Chondrocyte (in vitro differentiated cells): ENCODE data around the gene C6orf120. TPM values are rescaled to one million over a fixed set of nuclear protein-coding genes. Genes with fewer than 3 reads are reported as not detected.

Experiments used
- DNase-seq: peaks from one replicate; pipeline ENCODE4 v3.0.0; 2021; ENCODE audit warnings: mixed read lengths, low spot score
- H3K27ac Mint-ChIP-seq: one replicate; pipeline ENCODE4 v1.8.0; 2021; ENCODE audit warnings: mild to moderate bottlenecking, moderate library complexity, mixed read lengths; ENCODE audit not compliant: unreplicated experiment
- H3K27me3 Mint-ChIP-seq: 2 replicates; pipeline ENCODE4 v1.8.0; 2021; ENCODE audit warnings: low read depth, mixed read lengths
- H3K36me3 Mint-ChIP-seq: 2 replicates; pipeline ENCODE4 v1.8.0; 2021; ENCODE audit warnings: low read depth, mixed read lengths
- H3K4me1 Mint-ChIP-seq: 2 replicates; pipeline ENCODE4 v1.8.0; 2021; ENCODE audit warnings: low read depth, mild to moderate bottlenecking, mixed read lengths
- H3K4me3 Mint-ChIP-seq: one replicate; pipeline ENCODE4 v1.8.0; 2021; ENCODE audit warnings: mild to moderate bottlenecking, moderate library complexity, mixed read lengths; ENCODE audit not compliant: unreplicated experiment
- H3K9me3 Mint-ChIP-seq: 2 replicates; pipeline ENCODE4 v1.8.0; 2021; ENCODE audit warnings: low read depth, mixed read lengths
- CTCF ChIP-seq: fragments of 200-600 bp; sonication (generic); IDR thresholded peaks from 2 replicates; pipeline ENCODE4 v1.5.0; 2021; ENCODE audit warnings: antibody characterized with exemption, mild to moderate bottlenecking, moderate library complexity
- total RNA-seq: library from RNA; stranded (reverse); gene quantifications from 3 replicates; pipeline ENCODE4 v1.2.1, GENCODE V29; 2021

C6orf120 gene
- total RNA-seq, 1 donor from 2014 or later = 29.0 TPM

- H3K27ac Mint-ChIP-seq = no peak overlapping the region
Observed at GRCh38 chr6:169714178-169714577, 12.3 kb downstream of the C6orf120 start.

GRCh38 chr6:169714595-169714994 is 12.7 kb downstream of the C6orf120 start:
- Mint-ChIP-seq H3K27me3 (no peaks in the 10 kb centered on the region), H3K9me3 (no peaks in the 10 kb centered on the region), H3K27ac (no peak overlapping the region), H3K4me1 (peaks cover 5% of the 10 kb centered on the region), H3K36me3 (peaks cover 23% of the 10 kb centered on the region), H3K4me3 (no peak overlapping the region)
- DNase-seq = no peak
- TF ChIP-seq CTCF = no peak

More at GRCh38 chr6:169714178-169714577, 12.3 kb downstream of the C6orf120 start:
- no peak for DNase-seq
- no peak for TF ChIP-seq CTCF
- peaks cover 23% of the 10 kb centered on the region for H3K36me3 Mint-ChIP-seq
- H3K27me3 Mint-ChIP-seq = no peaks in the 10 kb centered on the region
- H3K4me3 Mint-ChIP-seq = no peak overlapping the region
- no peaks in the 10 kb centered on the region for H3K9me3 Mint-ChIP-seq
- peaks cover 3% of the 10 kb centered on the region for H3K4me1 Mint-ChIP-seq

GRCh38 chr6:169719117-169719516 is 17.2 kb downstream of the C6orf120 start:
- Mint-ChIP-seq H3K27ac (no peak overlapping the region), H3K4me3 (no peak overlapping the region), H3K9me3 (no peaks in the 10 kb centered on the region), H3K27me3 (no peaks in the 10 kb centered on the region), H3K36me3 (peaks cover 15% of the 10 kb centered on the region), H3K4me1 (peaks cover 26% of the 10 kb centered on the region)
- TF ChIP-seq CTCF = no peak
- DNase-seq = no peak

GRCh38 chr6:169720207-169720855 is 18.4 kb downstream of the C6orf120 start:
- H3K27me3 Mint-ChIP-seq = no peaks in the 10 kb centered on the region
- no peak overlapping the region for H3K4me3 Mint-ChIP-seq
- TF ChIP-seq CTCF = peak; percentile 44

GRCh38 chr6:169722362-169723199 is 20.7 kb downstream of the C6orf120 start:
- Mint-ChIP-seq H3K4me3 (peak overlapping the region; percentile 87), H3K4me1 (peaks cover 37% of the 10 kb centered on the region)

More at GRCh38 chr6:169720207-169720855, 18.4 kb downstream of the C6orf120 start:
- no peak overlapping the region for H3K27ac Mint-ChIP-seq
- H3K36me3 Mint-ChIP-seq = peaks cover 7% of the 10 kb centered on the region
- no peaks in the 10 kb centered on the region for H3K9me3 Mint-ChIP-seq
- peaks cover 30% of the 10 kb centered on the region for H3K4me1 Mint-ChIP-seq
- DNase-seq = no peak

More at GRCh38 chr6:169722362-169723199, 20.7 kb downstream of the C6orf120 start:
- H3K9me3 Mint-ChIP-seq = no peaks in the 10 kb centered on the region
- H3K27ac Mint-ChIP-seq = peak overlapping the region; percentile 94
- H3K36me3 Mint-ChIP-seq = no peaks in the 10 kb centered on the region
- H3K27me3 Mint-ChIP-seq = no peaks in the 10 kb centered on the region
- TF ChIP-seq CTCF = no peak
- no peak for DNase-seq
